Measurements from ENCODE around the gene MALRD1. TPM values are rescaled to one million over a fixed set of nuclear protein-coding genes. Genes with fewer than 3 reads are reported as not detected.

The MALRD1 gene
- total RNA-seq, 1 donor from 2014 or later, result 7.0 TPM

DNA sequence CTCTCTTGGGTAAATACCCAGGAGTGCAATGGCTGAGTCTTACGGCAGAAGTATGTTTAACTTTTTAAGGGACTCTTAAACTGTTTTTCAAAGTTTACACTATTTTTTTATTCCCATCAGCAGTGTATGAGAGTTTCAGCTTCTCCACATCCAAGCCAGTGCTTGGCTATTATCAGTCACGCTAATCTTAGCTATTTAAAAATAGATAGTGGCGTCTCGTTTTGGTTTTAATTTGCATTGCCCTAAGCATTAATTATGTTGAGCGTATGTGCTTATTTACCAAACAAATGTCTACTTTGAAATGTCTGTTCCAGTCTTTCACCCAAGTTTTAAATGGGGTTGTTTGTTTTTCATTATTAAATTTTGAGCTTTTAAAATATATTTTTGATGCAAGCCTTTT is 164.0 kb downstream of the MALRD1 start:
- Histone ChIP-seq H3K27ac (no peak overlapping the region), H3K4me3 (no peak overlapping the region), H3K4me1 (no peaks in the 10 kb centered on the region), H3K36me3 (no peaks in the 10 kb centered on the region), H3K9me3 (no peaks in the 10 kb centered on the region), H3K27me3 (no peaks in the 10 kb centered on the region)
- intact Hi-C loops (cut with DNase I), result no loop called here
- DNase-seq (no peak), ATAC-seq (no peak)
- TF ChIP-seq CTCF (IDR thresholded peaks at IDR 0.05), result no peak

DNA sequence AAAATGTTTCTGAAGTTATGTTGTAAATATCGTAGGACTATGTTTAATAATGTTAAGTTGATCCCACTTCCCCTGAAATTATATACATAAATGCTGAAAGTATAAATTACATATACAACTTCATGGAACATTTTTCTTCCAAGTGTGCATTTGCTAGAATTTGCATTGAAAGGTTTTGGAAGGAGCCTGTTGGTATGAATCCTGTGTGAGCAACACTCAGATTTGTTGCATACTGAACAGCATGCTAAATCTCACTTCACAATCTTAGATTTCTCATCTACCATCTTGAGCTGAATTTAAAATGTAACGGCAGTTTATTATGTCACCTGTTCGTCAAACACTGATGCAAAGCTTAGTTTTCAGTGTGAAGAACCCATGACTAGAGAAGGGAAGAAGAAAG is 172.6 kb downstream of the MALRD1 start:
- no peak overlapping the region for H3K27ac ChIP-seq
- TF ChIP-seq CTCF (IDR thresholded peaks at IDR 0.05), result no peak
- H3K27me3 ChIP-seq, result no peaks in the 10 kb centered on the region
- H3K4me3 ChIP-seq, result no peak overlapping the region
- intact Hi-C loops (cut with DNase I), result no loop called here
- no peak for ATAC-seq
- H3K9me3 ChIP-seq, result no peaks in the 10 kb centered on the region
- no peaks in the 10 kb centered on the region for H3K36me3 ChIP-seq
- no peaks in the 10 kb centered on the region for H3K4me1 ChIP-seq
- no peak for DNase-seq

- intact Hi-C loops (cut with DNase I), result no loop called here
- no peaks in the 10 kb centered on the region for H3K4me1 ChIP-seq
- no peak overlapping the region for H3K27ac ChIP-seq
- DNase-seq, result no peak
- no peak for ATAC-seq
- no peaks in the 10 kb centered on the region for H3K36me3 ChIP-seq
- H3K9me3 ChIP-seq, result no peaks in the 10 kb centered on the region
- H3K4me3 ChIP-seq, result no peak overlapping the region
- no peaks in the 10 kb centered on the region for H3K27me3 ChIP-seq
- no peak for TF ChIP-seq CTCF (IDR thresholded peaks at IDR 0.05)
Observed at GRCh38 chr10:19226025-19226424, 177.4 kb downstream of the MALRD1 start.

DNA sequence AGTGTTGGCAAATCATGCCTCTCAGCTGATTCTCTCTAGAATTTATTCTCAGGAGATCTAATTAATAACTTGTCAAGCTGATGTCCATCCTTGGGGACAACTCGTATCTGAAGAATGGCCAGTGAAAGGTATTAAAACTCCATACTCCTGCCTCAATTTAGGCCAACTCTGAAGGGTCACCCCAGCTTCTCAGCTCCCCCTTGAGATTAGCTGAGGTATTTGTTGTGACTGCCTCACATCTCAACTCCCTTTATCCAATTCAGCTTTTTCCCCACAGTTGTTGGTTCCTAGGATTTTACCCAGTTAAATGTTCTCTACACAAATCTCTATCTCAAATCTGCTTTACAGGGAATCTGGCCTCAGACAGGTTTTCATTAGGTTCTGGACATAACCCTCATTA is 182.4 kb downstream of the MALRD1 start:
- no peaks in the 10 kb centered on the region for H3K36me3 ChIP-seq
- no peak overlapping the region for H3K4me3 ChIP-seq
- no peak for TF ChIP-seq CTCF (IDR thresholded peaks at IDR 0.05)
- intact Hi-C loops (cut with DNase I), result no loop called here
- H3K27me3 ChIP-seq, result no peaks in the 10 kb centered on the region
- ATAC-seq, result no peak
- no peaks in the 10 kb centered on the region for H3K4me1 ChIP-seq
- no peaks in the 10 kb centered on the region for H3K9me3 ChIP-seq
- no peak overlapping the region for H3K27ac ChIP-seq
- DNase-seq, result no peak

GRCh38 chr10:19245889-19246752 is 197.5 kb downstream of the MALRD1 start:
- Histone ChIP-seq H3K27ac (no peak overlapping the region), H3K27me3 (no peaks in the 10 kb centered on the region), H3K4me1 (no peaks in the 10 kb centered on the region), H3K9me3 (no peaks in the 10 kb centered on the region), H3K4me3 (no peak overlapping the region), H3K36me3 (no peaks in the 10 kb centered on the region)
- intact Hi-C loops (cut with DNase I), result no loop called here
- ATAC-seq (no peak), DNase-seq (no peak)
- TF ChIP-seq CTCF (IDR thresholded peaks at IDR 0.05), result no peak
